Endodermal cell (in vitro differentiated cells): ENCODE measurements around the gene DEFB126. TPM values are rescaled to one million over a fixed set of nuclear protein-coding genes. Genes with fewer than 3 reads are reported as not detected.

Experiments used
- DNase-seq: peaks from one replicate; pipeline ENCODE4 v3.0.0-alpha.2; 2017
- H3K27ac ChIP-seq: 2 replicates; pipeline ENCODE4 v1.5.1; 2013; ENCODE audit warnings: mild to moderate bottlenecking, low read depth, low read length, moderate library complexity
- H3K27me3 ChIP-seq: 2 replicates; pipeline ENCODE4 v1.6.1; 2013; ENCODE audit warnings: mild to moderate bottlenecking, low read length, moderate library complexity; ENCODE audit not compliant: insufficient read depth, control insufficient read depth, poor library complexity, severe bottlenecking
- H3K36me3 ChIP-seq: 2 replicates; pipeline ENCODE4 v1.7.0; 2013; ENCODE audit warnings: mild to moderate bottlenecking, low read length, moderate library complexity; ENCODE audit not compliant: control insufficient read depth, insufficient read depth
- H3K4me1 ChIP-seq: one replicate; pipeline ENCODE4 v1.7.0; 2013; ENCODE audit warnings: low read length; ENCODE audit not compliant: control insufficient read depth, insufficient read depth
- H3K4me3 ChIP-seq: 2 replicates; pipeline ENCODE4 v1.5.1; 2013; ENCODE audit warnings: mild to moderate bottlenecking, low read length, moderate library complexity
- H3K9ac ChIP-seq: 2 replicates; pipeline ENCODE4 v1.6.1; 2013; ENCODE audit warnings: mild to moderate bottlenecking, low read length, moderate library complexity; ENCODE audit not compliant: poor library complexity, severe bottlenecking; ENCODE audit errors: extremely low read depth
- H3K9me3 ChIP-seq: 2 replicates; pipeline ENCODE4 v1.6.1; 2013; ENCODE audit warnings: mild to moderate bottlenecking, low read length, moderate library complexity; ENCODE audit not compliant: control insufficient read depth
- H3K27ac Mint-ChIP-seq: 2 replicates; pipeline ENCODE4 v1.8.0; 2020; ENCODE audit warnings: mixed read lengths
- H3K27me3 Mint-ChIP-seq: 2 replicates; pipeline ENCODE4 v1.8.0; 2021; ENCODE audit warnings: mild to moderate bottlenecking, mixed read lengths; ENCODE audit not compliant: insufficient read depth
- H3K36me3 Mint-ChIP-seq: 2 replicates; pipeline ENCODE4 v1.8.0; 2020; ENCODE audit warnings: low read depth, mixed read lengths
- H3K4me1 Mint-ChIP-seq: 2 replicates; pipeline ENCODE4 v1.8.0; 2020; ENCODE audit warnings: mixed read lengths
- H3K4me3 Mint-ChIP-seq: 2 replicates; pipeline ENCODE4 v1.8.0; 2020; ENCODE audit warnings: mild to moderate bottlenecking, moderate library complexity, mixed read lengths
- H3K9me3 Mint-ChIP-seq: 2 replicates; pipeline ENCODE4 v1.8.0; 2020; ENCODE audit warnings: mild to moderate bottlenecking, mixed read lengths
- CTCF ChIP-seq: fragments of 200-600 bp; sonication (generic); conservative IDR thresholded peaks from 2 replicates; pipeline ENCODE4 v1.5.0; 2021; ENCODE audit warnings: antibody characterized with exemption, mild to moderate bottlenecking
- WGBS, 2 experiments: methylation state at CpG; one replicate each; pipeline versions ENCODE4 v1.1.5 to v1.1.7; 2013; ENCODE audit warnings: missing lambda C conversion rate in 2 of 2, mixed read lengths in 1 of 2; ENCODE audit not compliant: insufficient coverage in 1 of 2, insufficient read length in 1 of 2; 5-methylcytosine and 5-hydroxymethylcytosine counted together
- total RNA-seq, 2 donors: library from RNA; stranded (reverse); fragmentation: NEBNext Ultra II Directional in 1 of 2; extraction: Animal tissue kit (Norgen Biotek cat#: 25700) in 1 of 2; gene quantifications; 2 replicates in 1 of 2; 3 replicates in 1 of 2; pipeline ENCODE4 v1.2.1, GENCODE V29; 2021

Gene DEFB126
- total RNA-seq, 2 donors from 2014 or later: not detected

DNA sequence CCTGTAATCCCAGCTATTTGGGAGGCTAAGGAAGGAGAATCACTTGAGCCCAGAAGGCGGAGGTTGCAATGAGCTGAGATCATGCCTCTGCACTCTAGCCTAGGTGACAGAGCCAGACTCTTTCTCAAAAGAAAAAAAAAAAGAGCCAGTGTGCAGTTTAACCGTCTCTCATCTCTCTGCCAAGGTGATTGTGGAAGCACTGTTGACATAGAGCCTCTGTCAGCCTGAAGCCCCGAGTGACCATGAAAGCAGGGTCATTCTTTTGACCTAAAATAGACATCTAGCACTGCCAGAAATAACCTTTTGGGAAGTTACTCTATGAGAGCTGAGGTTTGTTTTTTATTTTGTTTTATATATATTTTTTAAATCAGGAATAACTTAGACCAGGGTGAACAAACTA, 22.2 kb downstream of the DEFB126 start:
- WGBS, 2 experiments: 60 to 80% methylated on average over 1 to 3 of the region's 3 CpGs
- no peak for TF ChIP-seq CTCF
- H3K36me3 Mint-ChIP-seq: no peaks in the 10 kb centered on the region
- no peak for DNase-seq
- no peak overlapping the region for H3K4me3 ChIP-seq
- no peak overlapping the region for H3K9ac ChIP-seq
- H3K27me3 ChIP-seq: no peaks in the 10 kb centered on the region
- H3K9me3 Mint-ChIP-seq: peaks cover 3% of the 10 kb centered on the region
- no peaks in the 10 kb centered on the region for H3K9me3 ChIP-seq
- H3K27me3 Mint-ChIP-seq: peaks cover 3% of the 10 kb centered on the region
- H3K4me3 Mint-ChIP-seq: no peak overlapping the region
- no peak overlapping the region for H3K27ac Mint-ChIP-seq
- no peaks in the 10 kb centered on the region for H3K4me1 Mint-ChIP-seq
- no peak overlapping the region for H3K27ac ChIP-seq
- no peaks in the 10 kb centered on the region for H3K36me3 ChIP-seq
- H3K4me1 ChIP-seq: no peaks in the 10 kb centered on the region

DNA sequence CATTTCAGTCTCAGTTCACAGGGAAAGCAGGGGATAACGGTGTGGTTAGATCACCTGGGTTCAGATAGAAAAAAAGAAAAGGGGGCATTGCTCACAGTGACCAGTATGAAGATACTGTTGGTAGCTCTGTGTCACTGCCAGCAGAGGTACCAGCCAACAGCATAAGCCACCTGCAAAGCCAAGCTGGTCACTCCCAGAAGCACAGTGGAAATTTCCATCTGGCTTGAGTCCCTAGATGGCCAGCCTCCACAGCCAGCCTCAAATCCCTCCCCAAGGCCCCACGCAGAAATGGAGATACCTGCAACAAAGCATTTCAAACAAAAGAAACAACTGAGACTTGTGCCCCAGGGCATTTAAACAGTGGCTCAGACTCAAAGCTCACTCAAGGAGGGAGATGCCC, 26.5 kb downstream of the DEFB126 start:
- no peaks in the 10 kb centered on the region for H3K27me3 Mint-ChIP-seq
- no peak for TF ChIP-seq CTCF

DNA sequence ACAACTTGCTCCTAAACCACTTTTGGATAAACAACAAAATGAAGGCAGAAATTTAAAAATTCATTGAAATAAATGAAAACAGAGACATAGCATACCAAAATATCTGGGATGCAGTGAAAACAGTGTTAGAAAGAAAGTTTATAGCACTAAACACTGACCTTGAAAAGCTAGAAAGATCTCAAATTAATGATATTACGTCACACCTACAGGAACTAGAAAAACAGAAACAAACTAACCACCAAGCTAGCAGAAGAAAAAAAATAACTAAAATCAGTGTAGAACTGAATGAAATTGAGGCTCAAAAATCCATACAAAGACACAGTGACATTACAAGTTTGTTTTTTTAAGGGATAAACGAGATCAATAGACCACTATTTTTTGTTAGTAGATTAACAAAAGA, 41.9 kb downstream of the DEFB126 start:
- Mint-ChIP-seq H3K27me3 (no peaks in the 10 kb centered on the region), H3K27ac (no peak overlapping the region)
- no CpG with 5 or more reads among the region's 2 CpGs for WGBS, 2 experiments

More for the DNA sequence above, 26.5 kb downstream of the DEFB126 start:
- Mint-ChIP-seq H3K36me3 (no peaks in the 10 kb centered on the region), H3K27ac (no peak overlapping the region), H3K4me1 (peaks cover 3% of the 10 kb centered on the region), H3K4me3 (no peak overlapping the region), H3K9me3 (no peaks in the 10 kb centered on the region)
- no peaks in the 10 kb centered on the region for H3K27me3 ChIP-seq
- H3K9ac ChIP-seq: no peak overlapping the region
- no peaks in the 10 kb centered on the region for H3K4me1 ChIP-seq
- no peak for DNase-seq
- H3K9me3 ChIP-seq: no peaks in the 10 kb centered on the region
- H3K36me3 ChIP-seq: no peaks in the 10 kb centered on the region
- H3K4me3 ChIP-seq: no peak overlapping the region
- H3K27ac ChIP-seq: no peak overlapping the region
- 73 to 80% methylated on average over 1 to 2 of the region's 2 CpGs for WGBS, 2 experiments

More for the DNA sequence above, 41.9 kb downstream of the DEFB126 start:
- no peak overlapping the region for H3K9ac ChIP-seq
- no peaks in the 10 kb centered on the region for H3K4me1 ChIP-seq
- TF ChIP-seq CTCF: no peak
- no peaks in the 10 kb centered on the region for H3K9me3 ChIP-seq
- no peaks in the 10 kb centered on the region for H3K36me3 ChIP-seq
- no peak overlapping the region for H3K4me3 ChIP-seq
- DNase-seq: no peak
- Mint-ChIP-seq H3K4me1 (no peaks in the 10 kb centered on the region), H3K9me3 (peaks cover 19% of the 10 kb centered on the region), H3K4me3 (no peak overlapping the region), H3K36me3 (peaks cover 14% of the 10 kb centered on the region)
- H3K27me3 ChIP-seq: no peaks in the 10 kb centered on the region
- no peak overlapping the region for H3K27ac ChIP-seq
